Central memory CD4-positive, alpha-beta T cell (primary cell): ENCODE results near the gene CDK8.

Experiments used
- DNase-seq: peaks from one replicate; pipeline ENCODE4 v3.0.0; 2022

CDK8 gene

GRCh38 chr13:26449063-26449848, 195.3 kb downstream of the CDK8 start:
- no peak for DNase-seq
